GM18868 (cell line): Measurements from ENCODE around the gene CAPZA2.
"Not testable (repeated sequence)": the region's sequence is repeated elsewhere in the genome, so short reads cannot be mapped to it uniquely, and the experiment has no call there.

Experiments used
- ATAC-seq: cut with Tn5 transposase; IDR thresholded peaks from one replicate; pipeline ENCODE4 v1.9.1; 2021; ENCODE audit warnings: mild to moderate bottlenecking, moderate library complexity; ENCODE audit not compliant: unreplicated experiment

The CAPZA2 gene

DNA sequence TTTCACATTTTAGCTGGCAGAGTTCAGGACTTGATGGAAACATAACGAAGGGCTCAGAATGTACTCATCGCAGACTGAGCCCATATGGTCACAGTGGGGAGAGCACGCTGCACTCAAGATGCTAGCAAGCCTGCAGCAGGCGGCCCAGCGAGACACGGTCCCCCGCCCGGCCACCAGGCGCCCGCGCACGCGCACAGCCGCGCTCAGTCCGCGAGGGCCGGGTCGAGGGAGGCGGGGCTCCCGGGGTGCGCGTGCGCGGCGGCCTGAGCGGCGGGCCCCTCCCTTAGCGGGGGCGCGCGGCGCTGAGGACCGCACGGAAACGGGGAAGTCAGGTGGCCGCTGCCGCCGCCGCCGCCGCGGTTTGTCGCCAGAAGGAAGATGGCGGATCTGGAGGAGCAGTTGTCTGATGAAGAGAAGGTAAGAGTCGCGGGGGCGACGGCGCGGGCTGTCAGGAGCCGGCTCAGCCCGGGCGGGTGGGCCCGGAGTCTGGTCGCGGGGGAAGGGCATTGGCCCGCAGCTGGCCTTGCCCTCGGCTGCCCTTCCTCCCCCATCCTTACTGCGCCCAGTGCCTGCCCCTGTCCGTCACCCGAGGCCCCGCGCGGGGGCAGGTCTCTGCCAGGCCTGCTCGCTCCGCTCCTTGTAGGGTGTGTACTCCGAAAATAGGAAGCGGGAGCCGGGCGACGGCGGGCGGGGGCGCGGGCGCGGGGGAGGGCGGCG is at the start of gene CAPZA2:
TSS of gene CAPZA2 (plus strand) at position 354 of the 717 bp plus-strand sequence. CDS start at position 379, 25 bp downstream.
- peak; percentile 86 for ATAC-seq

DNA sequence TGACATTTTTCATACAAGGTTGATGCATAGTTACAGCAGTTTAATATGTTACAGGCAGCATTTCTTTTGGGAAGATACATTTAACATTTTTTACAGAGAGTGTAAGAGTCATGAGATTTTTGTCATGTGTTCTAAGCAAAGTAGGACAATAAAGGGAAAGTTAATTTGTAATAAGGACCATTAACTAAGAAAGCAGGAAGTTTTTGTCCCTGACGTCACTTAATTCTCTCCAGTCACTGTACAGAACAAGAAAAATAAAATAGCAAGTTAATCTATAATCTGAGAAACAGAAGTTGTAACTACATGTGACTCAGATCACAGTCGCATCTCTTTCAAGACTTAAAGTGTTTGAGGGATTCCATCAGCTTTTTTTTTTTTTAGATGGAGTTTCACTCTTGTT is 49.5 kb upstream of the CAPZA2 start:
- no peak for ATAC-seq

- ATAC-seq, result not testable (repeated sequence)
Measured at GRCh38 chr7:116813371-116813770, 49.0 kb upstream of the CAPZA2 start.

GRCh38 chr7:116815041-116815440 is 47.3 kb upstream of the CAPZA2 start:
- no peak for ATAC-seq

GRCh38 chr7:116820149-116820548 is 42.2 kb upstream of the CAPZA2 start:
- no peak for ATAC-seq

DNA sequence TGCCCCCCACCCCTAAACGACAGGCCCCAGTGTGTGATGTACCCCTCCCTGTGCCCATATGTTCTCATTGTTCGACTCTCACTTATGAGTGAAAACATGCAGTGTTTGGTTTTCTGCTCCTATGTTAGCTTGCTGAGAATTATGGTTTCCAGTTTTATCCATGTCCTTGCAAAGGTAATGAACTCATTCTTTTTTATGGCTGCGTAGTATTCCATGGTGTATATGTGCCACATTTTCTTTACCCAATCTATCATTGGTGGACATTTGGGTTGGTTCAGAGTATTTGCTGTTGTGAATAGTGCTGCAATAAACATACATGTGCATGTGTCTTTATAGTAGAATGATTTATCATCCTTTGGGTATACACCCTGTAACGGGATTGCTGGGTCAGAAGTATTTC is 40.7 kb upstream of the CAPZA2 start:
- not testable (repeated sequence) for ATAC-seq

GRCh38 chr7:116824449-116824848 is 37.9 kb upstream of the CAPZA2 start:
- ATAC-seq, result no peak

DNA sequence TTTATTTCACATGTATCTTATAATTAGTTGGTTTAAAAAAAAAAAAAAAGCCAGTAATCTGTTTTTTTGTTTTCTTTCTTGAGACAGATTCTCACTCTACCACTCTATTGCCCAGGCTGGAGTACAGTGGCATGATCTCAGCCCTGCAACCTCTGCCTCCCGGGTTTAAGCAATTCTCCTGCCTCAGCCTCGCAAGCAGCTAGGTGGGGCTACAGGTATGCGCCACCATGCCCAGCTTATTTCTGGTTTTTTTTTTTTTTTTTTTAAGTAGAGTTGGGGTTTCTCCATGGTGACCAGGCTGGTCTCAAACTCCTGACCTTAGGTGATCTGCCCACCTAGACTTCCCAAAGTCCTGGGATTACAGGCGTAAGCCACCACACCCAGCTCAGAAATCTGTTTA is 34.1 kb upstream of the CAPZA2 start:
- no peak for ATAC-seq

DNA sequence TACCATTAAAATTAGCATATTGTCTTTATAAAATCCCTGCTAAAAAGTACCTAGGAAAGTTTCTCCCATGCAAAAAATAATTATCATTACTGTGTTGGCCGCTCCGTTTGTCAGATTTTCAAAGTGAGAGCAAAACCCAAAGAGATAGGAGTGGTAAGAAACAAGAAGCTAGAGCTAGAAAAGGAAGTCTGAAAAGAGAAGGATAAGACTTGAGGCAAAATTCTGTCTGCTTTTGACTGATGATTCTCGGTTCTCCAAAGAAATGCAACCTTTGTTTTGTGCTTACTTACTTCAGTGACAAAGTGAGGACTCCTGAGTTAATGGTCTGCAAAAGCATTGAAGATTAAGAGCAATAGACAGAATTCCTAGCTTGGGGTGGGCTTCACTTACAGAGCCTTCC is 33.3 kb upstream of the CAPZA2 start:
- ATAC-seq, result no peak

- no peak for ATAC-seq
Measured at GRCh38 chr7:116829493-116829892, 32.9 kb upstream of the CAPZA2 start.

- no peak for ATAC-seq
Measured at GRCh38 chr7:116832692-116833091, 29.7 kb upstream of the CAPZA2 start.

- no peak for ATAC-seq
Measured at GRCh38 chr7:116834815-116835504, 27.4 kb upstream of the CAPZA2 start.

GRCh38 chr7:116836048-116836447 is 26.3 kb upstream of the CAPZA2 start:
- ATAC-seq, result no peak

GRCh38 chr7:116836911-116837310 is 25.5 kb upstream of the CAPZA2 start:
- ATAC-seq, result no peak

DNA sequence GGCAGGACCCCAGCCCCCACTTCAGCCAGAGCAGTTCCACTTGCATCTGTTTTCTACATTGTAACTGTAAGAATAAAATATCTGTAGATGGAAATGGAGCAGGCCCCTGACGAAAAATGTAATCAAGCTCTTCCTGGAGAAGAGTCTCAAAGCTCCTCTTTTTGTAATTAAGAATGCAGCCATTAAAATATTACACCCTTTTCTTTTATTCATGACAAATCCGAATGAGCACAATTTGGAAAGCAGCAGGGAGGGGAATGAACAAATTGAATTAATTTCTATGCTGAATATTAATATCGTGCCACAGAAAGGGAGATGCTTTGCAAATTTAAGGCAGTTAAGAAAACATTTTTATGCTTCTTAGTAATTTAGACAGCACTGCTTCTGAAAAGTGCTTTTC is 24.8 kb upstream of the CAPZA2 start:
- ATAC-seq, result no peak

GRCh38 chr7:116840256-116840655 is 22.1 kb upstream of the CAPZA2 start:
- no peak for ATAC-seq

DNA sequence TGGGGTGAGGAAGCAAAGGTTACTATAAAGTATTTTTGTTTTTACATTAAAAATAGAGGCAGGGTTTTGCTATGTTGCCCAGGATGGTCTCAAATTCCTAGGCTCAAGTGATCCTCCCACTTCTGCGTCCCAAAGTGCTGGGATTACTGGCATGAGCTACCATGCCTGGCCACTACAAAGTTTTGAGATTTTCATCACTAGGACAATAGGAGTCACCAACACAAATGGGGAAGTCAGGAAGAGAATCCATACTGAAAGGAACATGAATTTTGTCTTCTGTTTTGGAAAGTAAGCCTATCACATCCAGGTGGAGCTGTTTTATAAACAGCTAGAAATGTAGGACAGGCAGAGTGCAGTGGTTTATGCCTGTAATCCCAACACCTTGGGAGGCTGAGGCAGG is 20.0 kb upstream of the CAPZA2 start:
- no peak for ATAC-seq

GRCh38 chr7:116843378-116843777 is 19.0 kb upstream of the CAPZA2 start:
- ATAC-seq, result no peak

GRCh38 chr7:116851175-116851574 is 11.2 kb upstream of the CAPZA2 start:
- no peak for ATAC-seq

DNA sequence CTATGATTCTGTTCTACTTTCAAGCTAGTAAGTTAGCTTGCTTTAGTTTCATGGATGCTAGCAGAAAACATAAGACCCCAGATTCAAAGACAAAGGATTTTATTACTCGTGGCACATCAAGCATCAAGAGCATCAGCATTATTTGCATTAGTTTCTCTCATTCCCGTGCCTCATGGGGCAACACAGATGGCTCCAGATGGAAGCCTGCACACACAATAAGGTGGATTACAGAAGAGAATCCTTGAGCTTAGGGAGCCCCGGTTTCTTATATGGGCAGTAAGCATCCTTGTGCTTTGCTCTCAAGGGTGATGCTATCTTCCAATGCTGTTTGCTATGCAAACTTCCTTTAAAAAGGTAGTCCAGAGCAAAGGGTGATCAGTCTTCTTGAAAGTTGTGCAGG is 10.7 kb upstream of the CAPZA2 start:
- ATAC-seq, result no peak

- no peak for ATAC-seq
Measured at GRCh38 chr7:116854132-116854531, 8.3 kb upstream of the CAPZA2 start.

DNA sequence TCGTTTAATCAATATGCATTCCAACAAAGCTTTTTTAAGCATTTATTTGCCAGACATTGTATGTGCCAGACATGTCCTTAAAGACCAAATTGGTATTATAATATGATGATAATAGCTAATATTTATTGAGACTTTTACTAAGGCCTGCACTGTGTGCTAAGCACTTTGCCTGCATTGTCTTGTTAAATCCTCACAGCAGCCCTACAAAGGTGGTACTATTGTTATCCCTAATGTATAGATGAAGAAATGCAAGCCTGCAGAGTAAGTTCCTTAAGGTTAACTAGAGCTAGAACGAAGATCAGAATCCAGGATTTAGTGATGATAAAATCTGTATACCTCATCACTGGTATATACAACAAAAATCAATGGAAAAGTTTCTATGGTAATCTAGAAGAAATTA is 5.3 kb upstream of the CAPZA2 start:
- no peak for ATAC-seq

GRCh38 chr7:116859323-116859722 is 3.1 kb upstream of the CAPZA2 start:
- ATAC-seq, result no peak
